Ramos (cell line): ENCODE measurements around the gene HRH2.
"Not testable (repeated sequence)": the region's sequence is repeated elsewhere in the genome, so short reads cannot be mapped to it uniquely, and the experiment has no call there.

ENCODE experiments used
- in situ Hi-C: fragments of 300-500 bp; cut with MboI; formaldehyde crosslinking; loops from one replicate; pipeline ENCODE4 v1.14.3; 2022; ENCODE audit warnings: low sequenced_read_pairs; ENCODE audit not compliant: unreplicated experiment

Gene HRH2

GRCh38 chr5:175640106-175640775 is 17.6 kb upstream of the HRH2 start:
- in situ Hi-C loops, result no loop called here

GRCh38 chr5:175642998-175643397 is 14.9 kb upstream of the HRH2 start:
- in situ Hi-C loops, result no loop called here

GRCh38 chr5:175646251-175646650 is 11.6 kb upstream of the HRH2 start:
- in situ Hi-C loops, result no loop called here

GRCh38 chr5:175649967-175650366 is 7.9 kb upstream of the HRH2 start:
- in situ Hi-C loops, result no loop called here

GRCh38 chr5:175650430-175651205 is 7.3 kb upstream of the HRH2 start:
- in situ Hi-C loops, result not testable (repeated sequence)

- in situ Hi-C loops, result no loop called here
Observed at GRCh38 chr5:175652741-175653663, 4.9 kb upstream of the HRH2 start.

- in situ Hi-C loops, result no loop called here
Observed at GRCh38 chr5:175653763-175654162, 4.1 kb upstream of the HRH2 start.

GRCh38 chr5:175654339-175654738 is 3.5 kb upstream of the HRH2 start:
- in situ Hi-C loops, result no loop called here

- in situ Hi-C loops, result no loop called here
Observed at GRCh38 chr5:175654807-175655206, 3.1 kb upstream of the HRH2 start.

- in situ Hi-C loops, result no loop called here
Observed at GRCh38 chr5:175655411-175655810, 2.5 kb upstream of the HRH2 start.

GRCh38 chr5:175656966-175657365 is 905 bp upstream of the HRH2 start:
- in situ Hi-C loops, result no loop called here

GRCh38 chr5:175658299-175659145 is 651 bp downstream of the HRH2 start:
- in situ Hi-C loops, result no loop called here

GRCh38 chr5:175659546-175660253 is 1.8 kb downstream of the HRH2 start:
- in situ Hi-C loops, result no loop called here

- in situ Hi-C loops, result no loop called here
Observed at GRCh38 chr5:175663186-175664184, 5.6 kb downstream of the HRH2 start.

GRCh38 chr5:175664723-175665122 is 6.9 kb downstream of the HRH2 start:
- in situ Hi-C loops, result no loop called here

- in situ Hi-C loops, result no loop called here
Observed at GRCh38 chr5:175666216-175666615, 8.3 kb downstream of the HRH2 start.

- in situ Hi-C loops, result no loop called here
Observed at GRCh38 chr5:175668006-175668405, 10.1 kb downstream of the HRH2 start.

- in situ Hi-C loops, result no loop called here
Observed at GRCh38 chr5:175670372-175670771, 12.5 kb downstream of the HRH2 start.
